A673 (cell line): Measurements from ENCODE around the gene DPYSL4.

ENCODE experiments used
- EZH2 ChIP-seq: fragments of 200-600 bp; sonication (generic); IDR thresholded peaks from 2 replicates; pipeline ENCODE4 v1.6.1; 2017; ENCODE audit warnings: borderline replicate concordance, low read depth, mild to moderate bottlenecking, mixed read lengths, antibody characterized with exemption, low read length; ENCODE audit not compliant: poor library complexity, severe bottlenecking
- TF ChIP-seq, protein P1 (sequence below): fragments of 300-800, 200-600 bp; sonication (generic); conservative IDR thresholded peaks from 2 replicates; pipeline ENCODE4 v1.5.1; 2017; ENCODE audit warnings: low read depth, mild to moderate bottlenecking, antibody characterized with exemption, low read length, moderate library complexity, mixed read lengths

DNA sequence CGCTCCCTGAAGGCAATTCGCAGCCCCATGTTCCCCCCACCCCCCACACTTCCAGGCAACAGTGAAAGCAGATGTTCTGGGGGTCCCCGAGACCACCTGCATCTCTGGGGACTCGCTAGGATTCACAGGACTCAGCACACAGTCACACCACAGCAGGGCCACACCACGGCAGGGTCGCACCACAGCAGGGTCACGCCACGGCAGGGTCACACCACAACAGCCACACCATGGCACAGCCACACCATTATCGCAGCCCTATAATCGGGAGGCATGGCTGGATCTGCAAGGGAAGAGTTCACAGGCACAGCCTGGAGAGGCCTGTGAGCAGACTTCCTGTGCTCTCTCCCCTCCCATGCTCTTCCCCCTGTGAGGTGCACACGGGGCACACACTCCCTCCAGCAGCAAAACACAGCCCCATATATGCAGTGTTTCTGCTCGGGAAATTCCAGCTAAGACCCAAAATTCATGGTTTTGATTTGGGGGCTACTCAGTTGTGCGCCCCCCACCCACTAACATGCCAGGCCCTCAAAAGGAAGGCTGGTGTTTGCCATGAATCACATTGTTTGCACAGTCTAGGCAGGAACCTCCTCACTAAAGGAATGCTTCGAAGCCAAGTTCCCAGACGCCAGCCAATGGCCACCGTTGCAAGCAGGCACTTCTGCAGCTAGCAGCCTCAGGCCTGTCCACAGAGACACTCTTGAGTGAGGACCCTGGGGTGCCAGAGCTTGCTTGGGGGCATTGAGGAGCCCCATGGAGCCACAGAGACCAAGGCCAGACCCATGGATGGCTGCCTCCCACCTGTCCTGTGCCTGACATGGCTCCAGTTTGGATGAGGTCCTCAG, 7.0 kb upstream of the DPYSL4 start:
- TF ChIP-seq, protein P1, sequence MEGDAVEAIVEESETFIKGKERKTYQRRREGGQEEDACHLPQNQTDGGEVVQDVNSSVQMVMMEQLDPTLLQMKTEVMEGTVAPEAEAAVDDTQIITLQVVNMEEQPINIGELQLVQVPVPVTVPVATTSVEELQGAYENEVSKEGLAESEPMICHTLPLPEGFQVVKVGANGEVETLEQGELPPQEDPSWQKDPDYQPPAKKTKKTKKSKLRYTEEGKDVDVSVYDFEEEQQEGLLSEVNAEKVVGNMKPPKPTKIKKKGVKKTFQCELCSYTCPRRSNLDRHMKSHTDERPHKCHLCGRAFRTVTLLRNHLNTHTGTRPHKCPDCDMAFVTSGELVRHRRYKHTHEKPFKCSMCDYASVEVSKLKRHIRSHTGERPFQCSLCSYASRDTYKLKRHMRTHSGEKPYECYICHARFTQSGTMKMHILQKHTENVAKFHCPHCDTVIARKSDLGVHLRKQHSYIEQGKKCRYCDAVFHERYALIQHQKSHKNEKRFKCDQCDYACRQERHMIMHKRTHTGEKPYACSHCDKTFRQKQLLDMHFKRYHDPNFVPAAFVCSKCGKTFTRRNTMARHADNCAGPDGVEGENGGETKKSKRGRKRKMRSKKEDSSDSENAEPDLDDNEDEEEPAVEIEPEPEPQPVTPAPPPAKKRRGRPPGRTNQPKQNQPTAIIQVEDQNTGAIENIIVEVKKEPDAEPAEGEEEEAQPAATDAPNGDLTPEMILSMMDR, result no peak
- no peak for TF ChIP-seq EZH2
